NCI-H1694 treated with DMSO at 0.1 percent for 48 hours (cell line): ENCODE data around the gene FGF19.

Experiments
- DNase-seq: peaks from one replicate; lab custom pipeline; 2025; lab: John Stamatoyannopoulos, UW

FGF19 gene

DNA sequence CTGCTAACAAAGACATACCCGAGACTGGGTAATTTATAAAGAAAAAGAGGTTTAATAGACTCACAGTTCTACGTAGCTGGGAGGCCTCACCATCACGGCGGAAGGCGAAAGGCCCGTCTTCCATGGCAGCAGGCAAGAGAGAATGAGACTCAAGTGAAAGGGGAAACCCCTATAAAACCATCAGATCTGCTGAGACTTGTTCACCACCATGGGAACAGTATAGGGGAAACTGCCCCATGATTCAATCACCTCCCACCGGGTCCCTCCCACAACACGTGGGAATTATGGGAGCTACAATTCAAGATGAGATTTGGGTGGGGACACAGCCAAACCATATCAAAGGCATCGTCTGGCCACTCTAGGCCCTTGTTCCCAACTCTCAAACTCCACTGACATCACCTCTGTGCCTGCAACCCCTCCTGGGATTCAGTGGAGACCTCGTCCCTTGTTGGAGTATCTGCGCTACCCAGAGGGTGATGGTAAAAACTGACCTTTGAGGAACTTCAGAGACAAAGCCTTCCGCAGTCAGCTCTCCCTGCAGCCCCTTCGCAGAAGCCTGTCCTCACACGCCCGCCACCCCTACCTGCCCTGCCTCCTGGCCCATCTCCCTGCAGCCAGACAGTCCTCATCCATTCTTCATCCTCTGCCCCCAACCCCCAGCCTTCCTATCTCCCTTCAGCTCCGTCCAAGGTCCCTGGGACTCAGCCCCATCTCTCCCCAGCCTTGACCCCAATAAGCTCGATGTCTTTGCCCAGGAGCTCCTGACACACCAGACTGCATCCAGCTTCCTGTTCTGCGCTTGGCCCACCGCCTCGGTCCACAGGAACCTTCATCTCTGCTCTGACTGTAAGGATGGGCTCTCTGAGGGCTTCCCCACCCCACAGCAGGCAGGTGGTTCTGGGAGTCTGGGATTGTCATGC lies 47.0 kb downstream of the FGF19 start:
- no peak for DNase-seq

GRCh38 chr11:69655479-69656428 lies 48.1 kb downstream of the FGF19 start:
- DNase-seq: no peak

- DNase-seq: no peak
Observed at GRCh38 chr11:69654660-69655478, 49.0 kb downstream of the FGF19 start.

GRCh38 chr11:69654001-69654659 lies 49.7 kb downstream of the FGF19 start:
- no peak for DNase-seq

DNA sequence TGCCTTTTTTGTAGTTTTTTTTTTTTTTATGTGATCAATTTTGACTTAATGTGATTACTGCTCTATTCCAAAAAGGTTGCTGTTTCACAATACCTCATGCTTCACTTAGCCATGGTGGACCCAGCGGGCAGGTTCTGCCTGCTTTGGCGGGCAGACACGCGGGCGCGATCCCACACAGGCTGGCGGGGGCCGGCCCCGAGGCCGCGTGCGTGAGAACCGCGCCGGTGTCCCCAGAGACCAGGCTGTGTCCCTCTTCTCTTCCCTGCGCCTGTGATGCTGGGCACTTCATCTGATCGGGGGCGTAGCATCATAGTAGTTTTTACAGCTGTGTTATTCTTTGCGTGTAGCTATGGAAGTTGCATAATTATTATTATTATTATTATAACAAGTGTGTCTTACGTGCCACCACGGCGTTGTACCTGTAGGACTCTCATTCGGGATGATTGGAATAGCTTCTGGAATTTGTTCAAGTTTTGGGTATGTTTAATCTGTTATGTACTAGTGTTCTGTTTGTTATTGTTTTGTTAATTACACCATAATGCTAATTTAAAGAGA lies 50.3 kb downstream of the FGF19 start:
- DNase-seq: no peak

DNA sequence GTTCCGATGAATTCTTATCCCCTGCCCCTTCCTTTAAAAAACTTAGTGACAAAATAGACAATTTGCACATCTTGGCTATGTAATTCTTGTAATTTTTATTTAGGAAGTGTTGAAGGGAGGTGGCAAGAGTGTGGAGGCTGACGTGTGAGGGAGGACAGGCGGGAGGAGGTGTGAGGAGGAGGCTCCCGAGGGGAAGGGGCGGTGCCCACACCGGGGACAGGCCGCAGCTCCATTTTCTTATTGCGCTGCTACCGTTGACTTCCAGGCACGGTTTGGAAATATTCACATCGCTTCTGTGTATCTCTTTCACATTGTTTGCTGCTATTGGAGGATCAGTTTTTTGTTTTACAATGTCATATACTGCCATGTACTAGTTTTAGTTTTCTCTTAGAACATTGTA lies 50.8 kb downstream of the FGF19 start:
- no peak for DNase-seq

DNA sequence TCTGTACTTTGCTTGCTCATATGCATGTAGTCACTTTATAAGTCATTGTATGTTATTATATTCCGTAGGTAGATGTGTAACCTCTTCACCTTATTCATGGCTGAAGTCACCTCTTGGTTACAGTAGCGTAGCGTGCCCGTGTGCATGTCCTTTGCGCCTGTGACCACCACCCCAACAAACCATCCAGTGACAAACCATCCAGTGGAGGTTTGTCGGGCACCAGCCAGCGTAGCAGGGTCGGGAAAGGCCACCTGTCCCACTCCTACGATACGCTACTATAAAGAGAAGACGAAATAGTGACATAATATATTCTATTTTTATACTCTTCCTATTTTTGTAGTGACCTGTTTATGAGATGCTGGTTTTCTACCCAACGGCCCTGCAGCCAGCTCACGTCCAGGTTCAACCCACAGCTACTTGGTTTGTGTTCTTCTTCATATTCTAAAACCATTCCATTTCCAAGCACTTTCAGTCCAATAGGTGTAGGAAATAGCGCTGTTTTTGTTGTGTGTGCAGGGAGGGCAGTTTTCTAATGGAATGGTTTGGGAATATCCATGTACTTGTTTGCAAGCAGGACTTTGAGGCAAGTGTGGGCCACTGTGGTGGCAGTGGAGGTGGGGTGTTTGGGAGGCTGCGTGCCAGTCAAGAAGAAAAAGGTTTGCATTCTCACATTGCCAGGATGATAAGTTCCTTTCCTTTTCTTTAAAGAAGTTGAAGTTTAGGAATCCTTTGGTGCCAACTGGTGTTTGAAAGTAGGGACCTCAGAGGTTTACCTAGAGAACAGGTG lies 51.8 kb downstream of the FGF19 start:
- DNase-seq: no peak

- no peak for DNase-seq
Observed at GRCh38 chr11:69650832-69651344, 52.9 kb downstream of the FGF19 start.

DNA sequence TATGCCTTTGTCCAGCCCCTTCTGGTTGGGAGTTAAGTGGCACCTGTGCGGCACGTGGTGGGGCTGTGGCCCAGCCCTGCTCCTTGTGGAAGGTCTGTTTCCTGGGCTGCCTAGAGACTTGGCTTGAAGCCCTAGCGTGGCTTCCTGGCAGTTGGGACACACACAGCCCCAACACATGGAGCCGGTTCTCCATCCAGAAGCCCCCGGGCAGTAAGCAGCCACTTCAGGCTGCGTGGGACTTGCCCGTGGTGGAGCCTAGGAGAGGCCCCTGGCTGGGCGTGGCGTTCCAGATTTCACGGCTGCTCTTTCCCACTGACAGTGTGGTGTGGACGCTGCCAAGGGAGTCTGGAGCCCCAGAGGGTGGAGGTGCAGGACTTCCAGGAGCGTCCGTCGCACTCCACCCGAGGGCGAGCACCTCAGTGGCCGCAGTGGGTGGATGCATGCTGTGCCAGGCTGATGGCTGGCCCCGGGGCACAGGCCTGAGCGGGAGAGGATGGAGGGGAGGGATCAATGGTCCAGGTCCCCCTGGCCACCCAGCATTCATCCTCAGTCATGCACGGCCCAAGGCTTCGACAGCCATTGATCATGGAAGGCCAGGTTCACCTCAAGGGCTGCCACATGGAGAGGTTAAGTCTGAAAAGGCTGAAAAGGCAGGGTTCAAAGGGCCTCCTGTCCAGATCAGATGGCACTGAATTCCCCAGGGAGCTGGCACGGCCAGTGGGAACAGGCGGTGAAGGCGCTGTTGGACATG lies 53.6 kb downstream of the FGF19 start:
- no peak for DNase-seq

GRCh38 chr11:69649576-69649900 lies 54.3 kb downstream of the FGF19 start:
- no peak for DNase-seq

GRCh38 chr11:69648679-69649575 lies 54.9 kb downstream of the FGF19 start:
- no peak for DNase-seq
